Mesendoderm (in vitro differentiated cells): ENCODE data around the gene DRAXIN.

ENCODE experiments used
- DNase-seq: peaks from one replicate; pipeline ENCODE4 v3.0.0; 2013
- H2AK5ac ChIP-seq: 2 replicates; pipeline ENCODE4 v1.6.1; 2013; ENCODE audit warnings: low read length, inconsistent platforms
- H2BK120ac ChIP-seq: 2 replicates; pipeline ENCODE4 v1.6.1; 2013; ENCODE audit warnings: low read depth, mild to moderate bottlenecking, low read length, moderate library complexity, mixed read lengths
- H2BK15ac ChIP-seq: replicated peaks from 2 replicates; pipeline ENCODE4 v1.6.1; 2013; ENCODE audit warnings: low read depth, mild to moderate bottlenecking, moderate library complexity
- H2BK5ac ChIP-seq: 2 replicates; pipeline ENCODE4 v1.6.1; 2013; ENCODE audit warnings: low read length, inconsistent platforms
- H3K18ac ChIP-seq: 2 replicates; pipeline ENCODE4 v1.6.1; 2013; ENCODE audit warnings: mild to moderate bottlenecking, low read length, mixed read lengths
- H3K23ac ChIP-seq: one replicate; pipeline ENCODE4 v1.6.1; 2013; ENCODE audit warnings: low read length
- H3K27ac ChIP-seq: 2 replicates; pipeline ENCODE4 v1.5.1; 2013; ENCODE audit warnings: low read depth, mild to moderate bottlenecking, inconsistent platforms, low read length, moderate library complexity
- H3K27me3 ChIP-seq: 2 replicates; pipeline ENCODE4 v1.6.1; 2013; ENCODE audit warnings: low read length, control low read depth, mild to moderate bottlenecking, inconsistent platforms; ENCODE audit not compliant: insufficient read depth, poor library complexity
- H3K36me3 ChIP-seq: 2 replicates; pipeline ENCODE4 v1.6.1; 2013; ENCODE audit warnings: low read length, inconsistent platforms; ENCODE audit not compliant: control insufficient read depth, insufficient read depth
- H3K4ac ChIP-seq: one replicate; pipeline ENCODE4 v1.6.1; 2013; ENCODE audit warnings: low read depth, mild to moderate bottlenecking, low read length, moderate library complexity
- H3K4me1 ChIP-seq: 2 replicates; pipeline ENCODE4 v1.6.1; 2013; ENCODE audit warnings: low read depth, low read length, inconsistent platforms; ENCODE audit not compliant: control insufficient read depth
- H3K4me2 ChIP-seq: 2 replicates; pipeline ENCODE4 v1.6.1; 2013; ENCODE audit warnings: low read length
- H3K4me3 ChIP-seq: 2 replicates; pipeline ENCODE4 v1.5.1; 2013; ENCODE audit warnings: mild to moderate bottlenecking, low read length
- H3K56ac ChIP-seq: one replicate; pipeline ENCODE4 v1.6.1; 2013; ENCODE audit warnings: low read length
- H3K79me1 ChIP-seq: 2 replicates; pipeline ENCODE4 v1.6.1; 2013; ENCODE audit warnings: low read length, inconsistent platforms
- H3K79me2 ChIP-seq: 2 replicates; pipeline ENCODE4 v1.6.1; 2013; ENCODE audit warnings: mild to moderate bottlenecking, low read length; ENCODE audit not compliant: control insufficient read depth, insufficient read depth
- H3K9ac ChIP-seq: 2 replicates; pipeline ENCODE4 v1.6.1; 2013; ENCODE audit warnings: low read length, inconsistent platforms
- H4K5ac ChIP-seq: one replicate; pipeline ENCODE4 v1.6.1; 2013; ENCODE audit warnings: low read length
- H4K8ac ChIP-seq: one replicate; pipeline ENCODE4 v1.6.1; 2013; ENCODE audit warnings: low read depth, mild to moderate bottlenecking, control low read depth, low read length, moderate library complexity
- WGBS: extraction: QIAGEN DNeasy Blood & Tissue Kit; methylation state at CpG from one replicate; pipeline ENCODE4 v1.1.7; 2013; ENCODE audit warnings: low lambda C conversion rate, missing lambda C conversion rate; ENCODE audit not compliant: insufficient coverage; ENCODE audit errors: extremely low coverage; 5-methylcytosine and 5-hydroxymethylcytosine counted together

DRAXIN gene

GRCh38 chr1:11774753-11775152, 83.2 kb downstream of the DRAXIN start:
- no peaks in the 10 kb centered on the region for H3K27me3 ChIP-seq
- H4K5ac ChIP-seq = no peak overlapping the region
- H4K8ac ChIP-seq = no peak overlapping the region
- H3K4me1 ChIP-seq = no peaks in the 10 kb centered on the region
- no peak overlapping the region for H3K4me3 ChIP-seq
- no peak overlapping the region for H3K23ac ChIP-seq
- no peak overlapping the region for H3K4me2 ChIP-seq
- WGBS = no CpG with 5 or more reads among the region's 9 CpGs
- H2BK15ac ChIP-seq = no peak overlapping the region
- H2AK5ac ChIP-seq = no peak overlapping the region
- no peaks in the 10 kb centered on the region for H3K79me2 ChIP-seq
- H2BK120ac ChIP-seq = no peak overlapping the region
- H3K27ac ChIP-seq = no peak overlapping the region
- no peaks in the 10 kb centered on the region for H3K36me3 ChIP-seq
- H3K4ac ChIP-seq = no peak overlapping the region
- no peak overlapping the region for H3K18ac ChIP-seq
- no peak overlapping the region for H3K9ac ChIP-seq
- DNase-seq = no peak
- H2BK5ac ChIP-seq = no peak overlapping the region
- no peak overlapping the region for H3K56ac ChIP-seq
- H3K79me1 ChIP-seq = no peaks in the 10 kb centered on the region
